NCI-H1048 (cell line): Measurements from ENCODE around the gene KLK8.

Experiments
- DNase-seq: peaks from one replicate; lab custom pipeline; 2025; lab: John Stamatoyannopoulos, UW

KLK8 gene, protein sequence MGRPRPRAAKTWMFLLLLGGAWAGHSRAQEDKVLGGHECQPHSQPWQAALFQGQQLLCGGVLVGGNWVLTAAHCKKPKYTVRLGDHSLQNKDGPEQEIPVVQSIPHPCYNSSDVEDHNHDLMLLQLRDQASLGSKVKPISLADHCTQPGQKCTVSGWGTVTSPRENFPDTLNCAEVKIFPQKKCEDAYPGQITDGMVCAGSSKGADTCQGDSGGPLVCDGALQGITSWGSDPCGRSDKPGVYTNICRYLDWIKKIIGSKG

DNA sequence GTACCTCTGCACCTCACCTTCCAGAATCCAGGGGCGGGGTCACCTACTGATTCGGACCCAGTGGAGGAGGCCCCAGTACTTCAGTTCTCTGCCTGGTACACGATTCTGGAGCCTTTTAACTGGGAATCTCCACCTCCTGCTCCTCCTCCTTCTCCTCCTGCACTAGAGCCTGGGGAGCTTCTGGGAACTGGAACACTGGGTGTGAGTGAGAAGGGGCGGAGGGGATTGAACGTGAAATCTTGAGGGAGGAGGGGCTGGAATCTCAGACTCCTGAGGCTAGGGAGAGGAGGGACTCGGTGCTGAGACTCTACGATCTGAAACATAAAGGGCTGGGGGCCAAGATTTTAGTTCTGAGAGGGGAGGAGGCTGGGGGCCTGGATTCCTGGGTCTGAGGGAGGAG lies at the start of gene KLK8:
Gene KLK8 (minus strand): TSS at position 90 of the 400 bp plus-strand sequence. CDS start 437 bp downstream, outside the sequence.
- DNase-seq = no peak

DNA sequence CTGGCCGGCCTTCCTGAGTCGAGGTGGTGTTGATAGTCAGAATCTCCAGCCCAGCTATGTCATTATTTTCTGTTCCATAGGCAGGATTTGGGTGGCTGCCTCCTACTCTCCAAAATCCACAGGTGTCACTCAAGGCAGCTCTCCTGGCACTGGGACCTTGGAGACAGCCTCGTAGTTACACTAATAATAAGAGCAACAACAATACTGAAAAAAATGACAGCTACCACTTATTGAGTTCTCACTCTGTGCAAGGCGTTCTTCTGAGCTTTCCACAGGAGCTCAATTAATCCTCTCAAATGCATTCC lies 45.6 kb upstream of the KLK8 start:
- no peak for DNase-seq

DNA sequence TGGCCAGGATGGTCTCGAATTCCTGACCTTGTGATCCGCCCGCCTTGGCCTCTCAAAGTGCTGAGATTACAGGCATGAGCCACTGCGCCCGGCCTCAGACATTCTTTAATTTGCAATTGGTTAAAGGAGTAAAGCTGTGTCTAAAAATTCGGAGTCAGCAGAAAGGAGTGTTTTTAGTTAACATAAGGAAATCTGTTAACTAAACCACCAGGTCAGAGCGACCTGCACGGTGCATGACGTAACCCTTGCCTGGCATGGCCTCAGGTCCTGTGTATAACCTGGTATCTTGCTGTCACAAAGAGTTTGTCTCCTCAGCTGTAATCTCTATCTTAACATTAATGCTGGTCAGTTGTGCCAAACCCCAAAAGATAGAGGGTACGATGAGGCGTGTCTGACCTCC lies 42.9 kb upstream of the KLK8 start:
- no peak for DNase-seq

DNA sequence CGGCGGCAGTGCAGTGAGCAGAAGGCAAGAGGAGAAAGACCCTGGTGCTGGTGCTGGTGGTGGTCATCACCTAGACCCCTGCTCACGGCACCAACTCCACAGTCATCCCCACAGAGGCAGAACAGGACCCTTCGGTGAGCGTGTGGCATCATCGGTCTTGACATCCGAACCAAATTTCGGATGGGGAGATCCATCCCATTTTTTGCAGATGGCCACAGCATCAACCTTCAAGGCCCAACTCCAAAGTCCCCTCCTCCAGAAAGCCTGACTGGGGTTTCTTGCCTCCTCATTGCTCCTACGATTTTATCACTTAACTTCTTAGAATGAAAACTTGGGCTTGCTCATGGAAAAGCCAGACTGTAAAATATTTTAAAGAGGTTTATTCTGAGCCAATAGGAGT lies 42.1 kb upstream of the KLK8 start:
- DNase-seq = no peak

DNA sequence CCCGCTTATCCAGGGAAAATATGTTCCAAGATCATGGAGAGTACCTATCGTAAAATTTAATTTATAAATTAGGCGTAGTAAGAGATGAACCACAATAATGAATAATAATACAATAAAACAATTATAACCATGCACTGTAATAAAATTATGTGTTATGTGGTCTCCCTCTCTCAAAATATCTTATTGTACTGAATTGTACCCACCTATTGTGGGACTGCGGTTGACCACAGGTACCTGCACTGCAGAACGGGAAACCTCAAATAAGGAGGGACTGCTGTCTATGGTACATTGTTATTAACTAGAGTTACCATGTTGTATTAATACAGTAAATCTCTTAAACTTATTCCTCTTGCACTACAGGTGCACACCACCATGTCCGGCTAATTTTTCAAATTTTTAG lies 38.7 kb upstream of the KLK8 start:
- DNase-seq = no peak

DNA sequence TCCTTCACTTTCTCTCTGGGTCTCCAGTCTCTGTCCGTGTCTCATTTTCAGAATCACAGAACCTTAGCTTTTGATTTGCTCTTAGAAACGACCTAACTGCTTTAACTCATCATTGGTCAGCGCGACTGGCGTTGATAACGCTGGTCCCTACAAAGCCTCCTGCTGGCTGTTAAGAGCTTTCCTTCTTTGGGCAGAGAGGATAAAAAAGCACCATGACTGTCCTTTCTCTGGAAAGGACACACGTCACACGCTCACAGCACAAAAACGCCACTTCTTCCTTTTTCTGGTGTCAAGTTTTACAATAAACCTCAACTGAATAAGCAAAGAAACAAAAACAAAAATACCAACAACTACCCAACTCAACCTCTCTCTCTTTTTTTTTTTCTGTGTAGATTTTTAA lies 35.1 kb upstream of the KLK8 start:
- no peak for DNase-seq

DNA sequence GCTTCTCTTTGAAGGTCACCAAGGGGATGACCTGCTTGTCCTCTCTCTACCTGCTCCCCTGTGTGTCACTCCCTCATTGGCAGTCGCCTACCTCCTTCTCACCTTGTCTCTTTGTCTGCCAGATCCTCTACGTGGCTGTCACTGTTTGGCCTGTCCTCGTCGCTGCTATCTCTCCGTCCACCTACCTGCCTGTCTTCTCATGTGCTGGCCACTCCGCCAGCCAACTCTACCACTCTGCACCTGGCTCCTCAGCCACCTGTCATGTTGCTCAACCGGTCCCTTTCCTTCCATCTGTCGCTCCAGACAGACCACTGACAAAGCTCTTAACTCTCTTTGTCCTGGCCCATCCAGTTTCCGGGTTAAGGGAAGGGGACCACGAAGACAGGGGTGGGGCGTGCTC lies 33.3 kb upstream of the KLK8 start, which contains the start of gene KLK12:
Gene KLK12 (minus strand): TSS at position 299 of the 400 bp plus-strand sequence. CDS start 381 bp downstream, outside the sequence.
- no peak for DNase-seq

DNA sequence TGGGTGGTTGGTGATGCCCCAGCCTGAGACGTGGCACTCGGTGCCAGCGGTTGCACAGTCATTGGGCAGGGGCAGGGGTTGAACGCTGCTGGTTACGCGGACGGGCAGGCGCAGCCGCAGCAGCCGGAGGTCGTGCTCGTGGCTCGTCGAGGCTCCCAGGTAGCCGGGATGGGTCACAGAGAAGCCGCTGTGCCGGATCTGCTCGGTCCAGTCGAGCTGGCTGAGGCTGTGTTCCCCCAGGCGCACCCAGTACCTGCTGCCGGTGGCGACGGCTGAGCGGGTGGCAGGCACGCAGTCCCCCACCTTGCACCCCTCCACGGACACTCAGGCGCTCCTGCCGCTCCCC lies 30.4 kb upstream of the KLK8 start:
- DNase-seq = no peak

DNA sequence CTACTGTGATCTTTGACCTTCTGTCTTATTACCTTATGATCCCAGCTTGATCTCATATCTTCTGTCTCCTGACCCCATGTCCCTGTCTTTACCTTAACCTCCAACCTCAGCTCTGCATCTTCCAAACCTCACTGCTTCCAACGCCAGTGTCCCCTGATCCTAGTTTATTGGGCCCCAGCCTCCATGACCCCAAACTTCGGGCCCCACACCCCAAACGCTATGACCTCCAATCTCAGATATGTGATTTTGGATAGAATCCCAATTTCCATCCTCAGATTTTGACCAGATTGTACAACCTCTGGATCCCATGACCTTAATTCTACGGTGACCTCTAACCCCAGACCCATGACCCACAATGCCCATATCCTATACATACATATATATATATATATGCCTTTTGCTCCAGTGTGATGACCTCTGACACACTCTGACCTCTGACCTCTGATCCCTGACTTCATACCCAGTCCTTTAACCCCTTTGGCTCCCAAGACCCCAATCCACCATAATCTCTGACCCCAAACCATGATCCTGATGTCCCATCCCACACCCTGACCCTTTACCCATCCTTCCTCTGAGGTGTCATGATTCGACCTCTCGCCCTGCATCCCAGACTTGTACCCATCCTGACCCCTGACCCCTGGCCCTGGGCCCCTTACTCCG lies 29.9 kb upstream of the KLK8 start:
- DNase-seq = no peak

DNA sequence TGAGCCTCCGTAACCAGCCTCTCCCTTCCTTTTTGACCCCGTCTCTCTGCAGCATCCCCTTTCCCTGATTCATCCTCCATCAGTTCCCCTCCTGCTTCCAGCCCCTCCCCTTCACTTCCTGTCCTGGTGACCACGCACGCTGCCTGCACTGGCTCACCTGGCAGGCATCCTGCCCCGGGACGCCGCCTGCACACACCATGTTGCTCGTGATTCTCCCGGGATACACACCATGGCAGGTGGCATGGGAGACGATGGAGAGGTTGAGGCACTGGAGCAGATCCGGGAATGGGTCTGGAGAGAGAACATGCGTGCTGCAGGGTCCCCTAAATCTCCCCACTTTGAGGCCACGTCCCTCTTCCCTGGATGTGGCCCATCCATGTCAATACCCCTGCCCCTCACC lies 29.2 kb upstream of the KLK8 start:
- DNase-seq = no peak

DNA sequence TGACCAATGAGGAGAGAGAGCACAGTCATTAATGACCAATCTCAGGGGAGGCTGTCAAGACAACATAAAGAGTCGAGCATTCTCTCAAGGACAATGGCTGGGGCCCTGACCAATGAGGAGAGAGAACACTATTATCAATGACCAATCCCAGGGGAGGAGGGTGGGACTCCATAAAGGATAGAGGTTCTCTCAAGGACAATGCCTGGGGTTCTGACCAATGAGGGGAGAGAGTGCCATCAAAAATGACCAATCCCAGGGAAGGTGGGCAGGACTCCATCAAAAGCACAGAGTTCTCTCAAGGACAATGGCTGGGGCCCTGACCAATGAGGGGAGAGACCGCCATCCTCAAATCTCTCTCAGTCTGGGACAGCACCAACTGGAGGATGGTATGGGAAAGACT lies 28.3 kb upstream of the KLK8 start:
- DNase-seq = no peak

DNA sequence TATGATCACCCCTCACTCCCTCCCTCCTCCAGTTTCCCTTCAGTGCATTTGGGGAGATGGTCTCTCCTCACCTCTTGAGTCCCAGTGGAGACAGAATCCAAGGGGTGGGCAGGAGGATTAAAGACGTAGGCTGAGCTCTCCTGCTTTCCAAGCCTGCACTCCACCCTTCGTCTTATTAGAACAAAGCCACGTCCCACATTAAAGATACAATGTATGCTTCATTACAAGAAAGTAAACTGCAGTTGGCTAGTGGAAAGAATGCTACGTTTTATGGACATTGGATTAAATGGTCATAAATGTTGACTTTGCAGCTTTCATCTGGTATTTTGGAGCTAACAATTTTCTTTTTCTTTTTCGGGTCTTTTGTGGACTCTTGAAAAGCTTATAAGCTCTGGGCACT lies 26.5 kb upstream of the KLK8 start:
- DNase-seq = no peak

DNA sequence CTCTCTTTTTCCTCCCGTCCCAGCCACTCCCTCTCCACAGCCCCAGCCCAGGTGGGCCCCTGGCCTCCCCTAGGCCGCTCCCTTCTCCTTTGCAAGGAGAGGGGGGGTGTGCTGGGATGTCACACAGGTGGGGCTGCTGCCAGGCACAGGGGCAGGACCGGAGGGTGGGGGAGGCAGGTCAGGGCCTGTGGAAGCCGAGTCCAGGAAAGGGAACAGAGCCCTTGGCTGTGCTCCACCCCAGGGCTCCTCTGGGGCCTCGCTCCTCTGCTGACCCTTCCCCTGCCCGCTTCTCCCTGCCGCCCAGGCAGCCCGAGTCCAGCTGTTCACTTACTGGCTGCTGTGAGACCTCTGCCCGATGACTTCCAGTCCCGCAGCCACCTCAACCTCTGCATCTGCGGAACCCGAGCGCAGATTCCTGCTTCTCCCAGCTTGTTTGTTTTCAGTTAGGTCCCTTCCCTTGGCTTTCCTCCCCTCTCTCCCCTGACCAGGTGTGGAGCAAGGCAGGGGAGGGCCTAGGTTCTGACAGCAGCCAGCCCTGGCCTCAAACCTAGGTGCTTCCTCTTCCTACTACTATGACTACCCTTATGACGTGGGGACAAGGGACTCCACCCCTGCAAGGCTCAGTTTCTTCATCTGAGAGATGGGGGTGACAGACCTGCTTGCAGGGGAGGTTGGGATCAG lies 25.9 kb upstream of the KLK8 start:
- DNase-seq = no peak

DNA sequence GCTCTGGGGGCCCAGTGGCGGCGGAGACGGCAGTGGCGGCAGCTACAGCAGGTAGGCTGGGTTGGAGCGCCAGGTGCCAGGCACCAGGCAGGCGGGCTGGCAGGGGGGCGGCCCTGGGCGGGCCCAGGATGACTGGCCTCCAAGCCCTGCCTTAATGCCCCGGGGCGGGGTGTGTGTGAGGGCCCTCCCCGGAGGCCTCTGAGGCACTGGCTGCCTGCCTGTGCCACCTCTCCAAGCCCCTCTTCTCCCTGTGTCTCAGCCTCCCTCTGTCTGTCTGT lies 25.1 kb upstream of the KLK8 start, which contains the start of gene KLK11:
Gene KLK11 (minus strand): TSS at position 63 of the 278 bp plus-strand sequence. CDS start 985 bp downstream, outside the sequence.
- no peak for DNase-seq

DNA sequence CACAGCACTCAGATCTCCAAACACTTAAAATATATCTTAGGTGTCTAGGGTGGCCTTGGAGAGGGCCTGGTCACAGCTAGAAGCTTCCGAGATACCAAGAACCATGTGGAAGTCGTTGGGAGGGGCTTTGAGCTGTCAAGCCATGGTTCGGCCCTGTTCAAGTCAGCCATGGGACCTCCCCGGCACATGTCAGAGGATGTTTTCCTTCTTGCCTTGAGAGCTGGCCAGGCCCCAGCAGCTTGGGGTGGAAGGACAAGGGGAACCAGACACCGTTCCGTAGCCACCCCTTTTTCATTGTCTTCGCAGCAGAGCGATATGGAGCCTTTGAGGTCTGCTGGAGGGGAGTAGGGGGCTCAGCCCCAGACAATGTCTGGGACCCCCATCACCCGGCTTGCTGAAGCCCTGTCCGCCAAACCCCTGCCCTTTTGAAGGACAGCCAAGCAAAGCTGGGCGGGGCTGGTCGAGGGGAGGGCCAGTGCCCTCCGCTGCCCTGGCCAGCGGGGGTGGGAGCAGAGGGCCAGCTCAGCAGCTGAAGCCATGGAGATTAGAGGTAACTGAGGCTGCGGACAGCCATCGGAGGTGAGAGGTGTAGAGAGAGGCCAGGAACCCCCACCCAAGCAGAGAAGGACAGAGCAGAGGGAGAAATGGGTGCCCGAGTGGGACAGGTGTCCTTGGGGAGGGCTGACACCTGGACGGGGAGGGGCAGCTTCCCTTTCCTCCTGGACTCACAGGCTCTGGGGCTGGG lies 24.6 kb upstream of the KLK8 start:
- DNase-seq = no peak

DNA sequence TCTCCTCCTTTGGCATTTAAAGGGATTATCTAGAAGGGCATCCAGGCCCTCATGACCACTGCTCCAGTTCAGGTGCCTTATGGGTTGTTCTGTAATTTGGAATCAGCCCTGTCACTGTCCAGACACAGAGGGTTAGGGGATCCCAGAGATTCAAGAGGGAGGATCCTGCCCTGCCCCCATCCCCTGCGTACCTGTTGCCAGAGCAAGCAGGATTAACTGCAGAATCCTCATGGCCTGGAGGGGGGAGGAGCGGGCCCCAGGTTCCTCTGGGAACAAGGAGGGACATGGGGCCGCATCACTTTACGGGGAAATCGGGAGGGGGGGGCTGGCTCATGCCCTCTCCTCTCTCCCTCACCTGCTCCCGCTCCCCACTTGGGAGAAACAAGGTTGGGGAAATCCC lies 24.0 kb upstream of the KLK8 start:
- DNase-seq = no peak

DNA sequence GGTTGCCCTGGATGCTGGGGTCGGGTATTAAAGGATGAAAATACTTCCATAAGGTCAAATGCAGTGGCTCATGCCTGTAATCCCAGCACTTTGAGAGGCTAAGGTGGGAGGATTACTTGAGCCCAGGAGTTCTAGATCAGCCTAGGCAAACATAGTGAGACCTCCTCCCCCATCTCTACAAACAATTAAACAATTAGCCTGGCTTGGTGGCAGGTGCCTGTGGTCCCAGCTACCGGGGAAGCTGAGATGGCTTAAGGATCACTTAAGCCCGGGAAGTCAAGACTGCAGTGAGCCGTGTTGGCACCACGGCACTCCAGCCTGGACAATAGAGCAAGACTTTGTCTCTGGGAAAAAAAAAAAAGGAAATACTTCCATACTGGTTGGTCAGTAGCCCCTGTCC lies 23.5 kb upstream of the KLK8 start:
- no peak for DNase-seq

DNA sequence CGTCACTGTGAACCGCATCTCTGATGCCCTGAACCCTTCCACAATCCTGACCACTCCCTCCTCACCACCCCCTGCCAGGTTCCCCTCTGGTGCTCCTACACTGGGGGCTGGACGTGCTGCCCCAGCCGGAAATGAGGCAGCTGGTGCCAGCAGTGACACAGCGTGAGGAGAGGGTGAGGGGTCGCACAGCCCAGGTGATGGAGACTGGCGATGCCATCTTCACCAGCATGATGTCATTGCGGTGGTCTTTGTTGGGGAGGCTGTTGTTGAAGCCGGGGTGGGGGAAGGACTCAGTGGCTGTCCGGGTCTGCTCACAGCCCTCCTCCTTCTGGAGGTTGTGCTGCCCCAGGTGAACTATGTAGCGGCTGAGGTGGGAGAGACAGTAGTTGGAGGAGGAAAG lies 22.5 kb upstream of the KLK8 start:
- no peak for DNase-seq

DNA sequence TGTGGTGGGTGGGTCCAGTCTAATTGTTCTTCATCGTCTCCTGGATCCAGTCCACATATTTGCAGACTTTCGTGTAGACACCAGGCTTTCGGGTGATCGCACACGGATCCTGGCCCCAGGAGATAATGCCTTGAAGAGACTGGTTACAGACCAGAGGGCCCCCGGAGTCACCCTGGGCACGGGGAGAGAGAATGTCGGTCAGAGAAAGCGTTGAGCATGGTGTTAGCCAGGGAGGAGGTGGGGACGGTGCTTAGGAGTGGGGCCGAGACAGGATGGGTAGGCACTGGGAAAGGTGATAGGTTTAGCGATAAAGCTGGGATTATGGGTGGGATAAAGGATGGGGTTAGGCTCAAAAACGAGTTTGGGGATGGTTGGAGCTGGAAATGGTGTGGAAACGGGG lies 21.1 kb upstream of the KLK8 start:
- DNase-seq = no peak

DNA sequence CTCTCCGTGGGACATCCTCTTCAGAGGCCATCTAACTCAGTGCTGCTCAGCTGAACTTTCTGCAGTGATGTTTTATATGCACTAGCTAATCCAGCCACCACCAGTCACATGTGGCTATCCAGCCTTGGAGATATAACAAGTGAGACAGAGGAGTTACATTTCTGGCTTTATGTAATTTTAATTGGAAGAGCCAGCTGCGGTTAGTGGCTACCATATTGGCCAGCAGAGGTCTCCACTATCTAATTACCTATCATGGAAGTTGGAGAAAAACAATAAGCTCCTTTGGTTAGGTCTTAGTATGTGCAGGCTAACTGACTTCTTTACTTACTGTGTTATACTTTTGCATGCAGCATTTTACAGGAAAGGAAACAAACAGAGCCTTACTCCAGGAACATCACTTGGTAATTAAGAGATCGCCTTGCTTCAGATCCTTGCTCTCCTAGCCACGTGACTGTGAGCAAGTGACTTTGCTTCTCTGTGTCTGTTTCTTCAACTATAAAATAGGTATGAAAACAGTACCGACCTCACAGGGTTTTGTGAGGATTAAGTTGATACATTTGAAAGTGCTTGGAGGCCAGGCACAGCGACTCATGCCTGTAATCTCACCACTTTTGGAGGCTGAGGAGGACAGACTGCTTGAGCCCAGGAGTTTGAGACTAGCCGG lies 19.7 kb upstream of the KLK8 start:
- no peak for DNase-seq

DNA sequence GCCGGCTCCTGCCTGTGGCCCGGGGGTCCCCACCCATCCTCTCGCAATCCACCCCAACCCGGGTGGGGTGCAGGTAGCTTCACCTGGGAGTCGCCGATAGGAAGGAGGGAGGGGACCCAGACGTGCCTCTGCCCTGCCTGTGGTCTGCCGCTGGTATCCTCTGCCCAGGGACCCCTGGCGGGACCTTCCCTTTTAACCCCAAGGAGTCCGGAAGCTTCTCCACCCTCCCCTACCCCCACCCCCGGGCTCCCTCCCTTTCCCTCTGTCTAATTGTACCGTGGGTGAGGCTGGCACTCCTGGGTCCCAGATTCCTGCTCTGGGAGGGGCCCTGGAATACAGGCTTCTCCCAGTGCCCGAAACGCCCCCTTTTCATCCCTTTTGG lies 18.1 kb upstream of the KLK8 start, which contains the start of gene KLK10:
Gene KLK10 (minus strand): TSS at position 166 of the 382 bp plus-strand sequence. CDS start 579 bp downstream, outside the sequence.
- DNase-seq = no peak
